Upper lobe of left lung (tissue), 4 donors: Measurements from ENCODE around the gene SMAD7.

Source experiments
- CTCF ChIP-seq, 6 experiments: fragments of 450-650 bp in 4 of 6; fragments of 200-600 bp in 2 of 6; sonication (generic) in 2 of 6; IDR thresholded peaks; one replicate each; pipeline ENCODE4 v1.5.1; 2016 to 2019; ENCODE audit warnings: antibody characterized with exemption in 6 of 6
- POLR2A ChIP-seq, 4 donors: fragments of 450-650 bp; IDR thresholded peaks; one replicate each; pipeline ENCODE4 v1.5.1; 2016 to 2017; ENCODE audit warnings: antibody characterized with exemption in 4 of 4, mild to moderate bottlenecking in 2 of 4

- peak in 2 of 4 donors; percentile 62 to 63 for TF ChIP-seq POLR2A (IDR thresholded peaks at IDR 0.05)
- peak in 5 of 6 experiments; percentile 28 to 78 (median 41) for TF ChIP-seq CTCF (IDR thresholded peaks at IDR 0.05)
These were observed 894 bp downstream of the SMAD7 start for GRCh38 chr18:48949606-48950535.
